Superior temporal gyrus (tissue), 1 donor: ENCODE measurements around the gene EBF3.

Source experiments
- DNase-seq: peaks from one replicate; pipeline ENCODE4 v3.0.0-alpha.2; 2016; ENCODE audit errors: extremely low spot score

EBF3 gene

DNA sequence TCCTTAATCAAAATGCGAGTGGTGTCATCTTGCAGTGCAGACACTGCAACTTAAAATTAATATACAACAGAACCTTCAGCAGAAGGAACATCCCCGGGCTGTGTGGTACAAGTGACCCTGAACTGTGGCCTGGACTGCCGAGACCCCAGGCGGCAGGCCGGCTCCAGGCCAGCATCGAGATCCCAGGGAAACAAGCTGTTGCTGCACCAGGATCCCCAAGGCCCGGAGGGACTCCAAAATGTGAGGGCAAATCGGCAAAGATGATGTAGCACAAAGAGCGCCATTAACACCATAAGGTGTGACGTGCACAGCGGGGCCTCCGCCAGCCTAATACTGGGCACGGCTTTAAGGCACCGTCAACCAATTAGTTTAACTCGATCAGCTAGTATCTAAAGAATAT, 73.9 kb downstream of the EBF3 start:
- no peak for DNase-seq

DNA sequence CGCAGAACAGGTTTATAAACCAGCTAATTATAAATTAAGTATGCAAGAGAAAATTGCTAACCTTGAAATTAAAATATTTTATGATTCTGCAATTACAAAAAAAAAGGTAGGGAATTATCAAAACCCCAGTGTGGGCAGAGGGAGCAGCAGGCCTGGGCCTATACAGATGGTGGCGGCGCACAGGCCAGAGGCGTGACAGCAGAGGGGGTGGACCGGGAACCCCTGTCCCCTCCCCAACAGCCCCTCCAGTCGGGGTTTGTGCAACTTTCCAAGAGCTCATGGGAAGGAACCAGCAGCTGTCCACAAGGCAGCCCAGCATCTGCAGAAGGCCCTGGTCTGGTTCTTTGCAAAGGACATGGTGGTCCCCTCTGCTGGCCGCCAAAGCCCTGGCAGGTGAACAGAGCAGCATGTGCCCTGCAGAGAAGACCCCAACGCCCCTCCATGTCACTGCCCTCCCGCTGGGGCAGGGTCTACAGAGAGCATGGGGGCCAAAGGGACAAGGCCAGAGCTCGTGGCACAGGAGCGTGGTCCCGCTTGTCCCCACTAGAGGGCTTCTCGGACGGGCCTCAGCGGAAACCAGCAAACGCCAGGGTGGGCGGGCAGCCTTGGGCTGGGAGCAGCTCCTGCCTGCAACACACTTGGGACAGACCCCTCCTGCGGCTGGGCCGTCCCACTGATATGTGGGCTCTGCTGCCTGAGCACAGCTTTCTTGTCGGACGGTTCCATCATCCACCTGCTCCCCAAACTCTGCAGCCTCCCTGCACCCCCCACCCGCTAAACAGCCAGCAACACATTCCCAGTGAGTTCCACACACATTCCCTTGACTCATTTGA, 75.1 kb downstream of the EBF3 start:
- DNase-seq, result no peak

DNA sequence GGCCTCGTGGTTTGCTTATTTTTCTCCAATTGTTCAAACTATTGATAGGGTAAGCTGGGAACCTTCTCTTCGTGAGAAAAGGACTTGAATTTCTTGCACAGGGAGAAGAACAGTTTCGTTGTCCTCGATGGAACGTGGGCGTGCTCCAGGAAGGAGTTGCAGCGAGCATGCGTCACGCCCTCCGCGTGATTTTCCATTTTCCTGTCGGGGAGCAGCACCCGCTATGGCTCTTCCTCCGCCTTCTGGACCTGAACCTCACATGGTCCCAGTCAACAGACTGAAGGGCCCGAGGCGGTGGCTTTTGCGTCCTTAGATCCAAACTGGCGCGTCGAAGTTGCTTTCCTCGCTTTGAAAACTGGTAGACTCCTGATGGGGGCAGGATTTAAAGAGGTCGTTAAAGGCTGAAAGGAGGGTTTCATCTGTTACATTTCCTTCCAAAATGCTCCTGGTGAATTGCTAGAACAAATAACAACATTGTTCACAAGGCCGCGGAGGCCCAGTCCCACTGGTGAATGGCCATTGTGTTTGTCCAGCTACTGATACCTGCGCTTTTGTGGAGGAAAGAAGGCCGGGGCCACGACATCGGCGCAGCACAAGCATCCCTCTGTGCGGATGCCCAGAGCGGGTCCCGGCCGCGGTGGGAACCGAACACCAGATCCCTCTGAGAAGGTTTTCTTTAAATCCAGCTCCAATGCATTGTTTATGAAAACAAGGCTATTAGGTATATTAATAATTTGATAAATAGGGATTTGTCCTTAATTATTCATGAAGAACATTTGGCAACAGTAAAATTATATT, 75.9 kb downstream of the EBF3 start:
- DNase-seq, result no peak

DNA sequence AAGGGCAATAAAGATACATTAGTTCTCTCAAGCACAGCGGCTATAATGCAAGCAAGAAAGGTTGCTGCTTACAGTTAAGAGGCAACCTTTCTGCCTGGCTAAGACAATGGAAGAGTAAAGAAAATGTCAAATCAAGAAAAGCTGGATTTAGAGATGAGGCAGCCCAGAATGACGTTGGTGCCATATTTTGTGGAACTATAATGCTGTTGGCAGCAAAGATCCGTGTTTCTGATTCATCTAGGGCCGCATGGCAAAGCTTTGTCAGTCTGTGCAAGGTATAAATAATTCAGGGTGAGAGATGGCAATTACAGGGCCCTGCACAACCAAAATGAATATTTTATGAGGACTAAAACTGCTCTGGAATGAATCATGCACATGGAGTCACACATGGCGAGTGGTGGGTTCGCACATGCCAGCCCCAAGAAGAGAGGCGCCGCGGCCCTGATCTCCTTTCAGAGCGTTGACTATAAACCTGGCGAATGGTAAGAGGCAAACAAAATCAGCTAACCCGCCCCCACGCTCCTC, 76.6 kb downstream of the EBF3 start:
- no peak for DNase-seq

DNA sequence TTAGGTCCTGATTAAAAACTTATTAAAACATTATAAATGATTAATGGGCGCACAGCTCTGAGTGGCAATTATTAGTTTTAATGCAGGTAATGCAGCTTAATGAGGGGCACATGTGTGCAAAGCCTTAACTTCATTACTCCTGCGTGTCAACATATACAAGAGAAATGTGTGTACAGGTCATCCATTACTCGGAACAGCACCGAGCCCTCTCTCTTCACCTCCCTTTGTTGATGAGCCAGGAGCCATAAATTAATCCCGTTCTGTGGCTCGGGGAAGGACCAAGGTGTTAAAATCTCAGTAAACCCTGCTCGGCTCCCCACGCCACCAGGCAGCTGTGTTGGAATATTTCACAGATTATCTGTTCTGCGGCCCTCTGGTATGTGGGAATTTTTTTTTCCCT, 77.8 kb downstream of the EBF3 start:
- DNase-seq, result no peak

DNA sequence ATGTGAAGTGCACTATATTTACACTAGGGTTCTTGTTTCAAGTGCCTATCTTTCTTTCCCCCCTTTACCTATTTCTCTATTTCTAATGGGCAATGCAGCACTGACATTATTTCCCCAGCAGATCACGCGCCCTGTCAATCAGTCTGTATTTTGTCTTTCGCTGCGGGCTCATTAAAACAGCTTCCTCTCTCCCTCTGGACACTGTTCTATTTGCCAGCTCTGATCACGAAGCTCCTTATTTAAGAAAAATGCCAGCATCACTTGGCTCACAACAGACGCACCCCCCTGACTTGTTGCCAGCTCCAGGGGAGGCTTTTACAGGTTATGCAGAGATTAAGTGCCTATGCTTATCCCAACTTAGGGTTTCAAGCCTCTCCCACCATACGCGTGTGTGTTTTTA, 78.5 kb downstream of the EBF3 start:
- DNase-seq, result no peak

DNA sequence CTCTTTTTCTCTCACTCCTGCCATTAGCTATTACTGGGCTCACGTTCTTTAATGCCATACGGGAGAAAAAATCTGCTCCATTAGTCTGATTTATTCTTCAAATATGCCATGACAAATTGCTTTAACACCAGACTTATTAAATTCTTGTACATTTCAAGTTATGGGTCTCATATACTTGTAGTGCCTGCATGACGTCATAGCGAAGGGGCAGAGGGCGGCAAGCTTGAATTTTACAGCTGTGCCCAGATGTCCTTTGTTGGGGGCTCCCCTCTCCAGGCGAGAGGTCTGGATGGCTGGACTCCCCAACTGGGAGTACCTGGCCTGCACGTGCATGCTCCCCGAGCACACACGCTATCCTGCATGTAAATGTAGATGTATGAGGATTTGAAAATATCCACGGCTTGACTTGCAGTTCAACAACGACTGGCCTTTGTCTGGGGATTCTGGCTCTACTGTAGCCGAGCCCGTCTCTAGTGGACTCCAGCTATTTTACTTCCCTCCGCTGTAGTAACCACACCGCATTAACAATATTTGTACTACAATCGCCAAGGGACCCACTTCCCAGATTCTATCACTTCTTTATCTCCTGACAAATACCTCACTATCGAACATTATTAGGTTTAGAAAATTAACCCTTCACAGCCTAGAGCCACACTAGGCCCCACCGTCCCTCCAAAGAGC, 79.5 kb downstream of the EBF3 start:
- no peak for DNase-seq

DNA sequence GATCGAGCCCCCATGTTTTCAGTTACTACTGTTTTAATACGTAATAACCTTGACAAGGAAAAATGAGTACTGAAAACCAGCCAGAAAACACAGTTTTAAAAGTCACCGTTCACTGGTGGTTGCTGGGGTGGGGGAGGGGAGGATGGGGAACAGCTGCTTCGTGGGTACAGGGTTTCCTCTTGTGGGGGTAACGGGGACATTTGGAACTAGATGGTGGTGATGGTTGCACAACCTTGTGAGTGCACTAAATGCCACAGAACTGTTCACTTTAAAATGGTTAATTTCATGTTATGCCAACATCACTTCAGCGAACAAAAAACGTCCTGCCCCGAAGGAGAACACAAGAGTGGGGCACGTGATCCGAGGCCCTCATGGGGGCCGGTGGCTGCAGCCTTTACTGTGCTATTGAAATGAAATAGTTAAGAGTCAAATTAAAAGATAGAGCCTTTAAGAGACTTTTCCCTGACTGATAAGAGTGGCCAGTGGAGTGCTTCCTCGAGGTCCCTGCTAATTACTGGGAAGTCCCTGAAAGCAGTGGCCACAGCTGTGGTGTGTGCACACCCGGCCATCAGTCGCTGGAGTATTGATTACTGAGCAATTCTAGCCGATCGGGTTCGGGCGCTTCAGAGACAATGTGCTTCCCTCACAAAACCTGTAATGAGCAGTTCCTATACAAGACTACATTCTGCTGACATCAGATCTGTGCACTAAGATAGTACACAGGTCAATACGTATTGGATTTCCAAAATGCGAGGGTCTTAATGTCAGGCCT, 80.3 kb downstream of the EBF3 start:
- DNase-seq, result no peak

DNA sequence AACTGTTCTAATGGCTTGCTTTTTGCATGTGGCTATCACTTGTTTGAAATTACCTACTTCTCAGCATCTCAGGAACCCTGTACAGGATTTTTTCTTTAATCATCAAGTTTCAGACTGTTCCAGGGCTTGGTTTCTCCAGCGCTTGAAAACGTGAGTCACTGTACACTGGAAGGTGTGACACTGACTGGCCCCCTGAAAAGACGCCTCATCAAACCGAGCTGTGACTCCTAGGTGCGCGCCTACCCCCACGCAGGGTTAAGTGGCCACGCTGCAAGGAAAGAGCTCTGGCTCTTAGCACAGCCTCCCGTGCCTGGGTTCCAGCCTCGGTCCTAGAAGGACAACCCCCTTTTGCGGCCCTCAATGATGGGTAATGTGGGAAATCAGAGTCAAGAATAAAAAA, 81.0 kb downstream of the EBF3 start:
- no peak for DNase-seq

DNA sequence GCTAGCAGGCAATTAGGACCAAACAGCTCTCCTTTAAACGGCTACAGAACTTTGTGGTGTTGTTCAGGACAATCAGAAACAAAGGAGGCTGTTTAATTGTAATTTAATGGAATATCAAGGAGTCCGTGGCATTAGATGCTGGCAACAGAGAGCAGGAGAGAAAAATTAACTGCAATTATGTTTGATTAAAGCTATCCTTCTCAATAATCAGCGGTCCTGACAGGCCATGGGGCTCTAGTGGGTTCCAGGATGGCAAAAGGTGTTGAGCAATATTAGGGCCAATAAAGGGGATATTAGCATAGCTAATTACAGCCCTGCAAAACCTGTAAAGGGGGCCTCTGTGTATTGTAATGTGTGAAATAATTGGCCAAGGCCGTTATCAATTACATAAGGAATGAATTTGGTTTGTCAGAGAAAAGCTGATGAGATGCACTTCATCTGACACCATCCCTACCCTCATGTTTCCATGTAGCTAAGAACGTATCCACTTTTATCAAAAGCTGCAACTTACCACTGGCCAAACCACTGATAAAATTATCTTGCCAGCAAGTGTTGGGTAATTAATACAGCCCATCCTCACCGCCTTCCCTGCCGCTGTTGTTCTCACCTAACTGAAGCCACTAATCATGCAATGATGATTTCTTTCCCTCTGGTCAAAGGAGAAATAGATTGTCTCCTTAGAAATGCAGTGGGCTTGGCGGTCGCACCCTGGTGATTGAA, 81.6 kb downstream of the EBF3 start:
- DNase-seq, result no peak

DNA sequence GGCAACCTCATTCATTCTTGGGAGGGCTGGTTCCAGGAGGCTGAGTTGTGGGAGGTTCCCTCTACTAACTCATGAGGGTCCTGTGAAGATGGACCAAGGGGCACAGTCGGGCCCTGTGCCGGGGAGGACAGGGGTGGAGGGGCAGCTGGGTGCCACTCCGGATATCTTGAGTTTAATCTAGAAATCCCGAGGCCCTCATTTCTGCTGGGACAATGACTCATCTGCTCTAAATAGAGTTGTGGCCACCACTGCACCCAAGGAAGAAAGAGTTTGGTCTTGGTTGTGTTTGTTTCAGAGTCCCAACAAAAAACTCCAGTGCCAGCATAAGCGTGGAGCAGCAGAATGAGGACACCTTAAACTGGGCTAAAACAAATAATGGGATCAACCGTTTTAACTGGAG, 82.4 kb downstream of the EBF3 start:
- no peak for DNase-seq

DNA sequence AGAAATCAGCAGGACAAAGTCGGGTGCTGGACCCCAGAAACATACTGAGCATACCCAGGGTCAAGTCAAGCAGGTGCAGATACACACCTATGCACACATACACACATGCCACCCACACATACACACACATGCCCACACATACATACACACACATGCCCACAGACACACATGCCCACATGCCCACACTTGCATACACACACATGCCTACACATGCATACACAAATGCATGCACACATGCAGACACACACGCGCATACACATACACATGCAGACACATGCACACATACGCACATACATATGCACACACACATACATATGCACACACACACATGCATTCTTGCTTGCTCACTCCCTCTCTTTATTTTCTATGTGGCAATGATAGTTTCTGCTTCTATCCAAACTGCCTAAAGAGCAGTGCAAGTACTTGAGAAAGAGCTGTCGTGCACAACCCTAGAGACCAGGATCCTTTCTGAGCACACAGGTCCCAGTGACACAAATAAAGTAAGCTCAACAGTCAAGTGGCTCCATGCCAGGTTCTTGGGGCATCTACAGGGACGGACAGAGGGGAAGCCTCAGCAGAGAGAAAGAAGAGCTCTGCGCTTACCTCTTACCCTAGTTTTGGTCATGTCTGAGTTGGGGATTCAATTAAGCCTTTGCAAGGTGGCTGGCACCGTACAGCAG, 83.7 kb downstream of the EBF3 start:
- no peak for DNase-seq

DNA sequence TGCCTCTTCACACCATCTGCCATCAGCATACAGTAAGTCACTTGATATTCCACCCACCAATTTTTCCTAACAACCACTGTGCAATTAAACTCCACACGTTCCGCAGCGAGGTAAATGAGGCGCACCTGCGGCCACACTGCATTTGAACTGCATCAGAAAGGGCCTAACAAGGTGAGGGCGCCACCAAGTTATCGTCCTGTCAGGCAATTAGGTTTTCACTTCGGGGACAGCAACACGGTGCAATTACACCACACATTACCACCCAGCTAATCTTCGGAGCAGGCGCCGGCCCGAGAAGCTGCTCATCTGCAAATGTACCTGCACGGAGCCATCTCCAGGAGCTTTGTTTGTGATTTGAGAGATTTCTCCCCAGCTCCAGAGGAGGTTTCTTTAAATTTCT, 84.4 kb downstream of the EBF3 start:
- DNase-seq, result no peak

DNA sequence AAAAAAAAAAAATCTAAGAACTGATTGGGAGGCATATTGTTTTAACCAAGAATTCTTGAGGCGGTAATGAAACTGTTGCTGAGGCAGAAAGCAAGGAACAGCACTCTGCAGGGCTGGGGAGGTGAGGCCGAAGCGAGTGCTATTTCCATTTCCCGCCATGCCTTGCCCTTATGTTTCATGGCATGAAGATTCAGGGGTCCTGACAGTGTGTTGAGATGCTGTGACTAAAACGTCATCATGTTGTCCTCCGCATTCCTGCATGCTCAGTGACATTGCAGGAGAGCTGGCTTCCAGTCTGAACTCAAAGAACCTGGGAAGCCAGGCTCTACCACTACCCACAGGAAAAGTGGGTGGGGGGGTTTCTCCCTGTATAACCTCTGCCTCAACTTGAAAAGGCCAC, 85.2 kb downstream of the EBF3 start:
- no peak for DNase-seq

DNA sequence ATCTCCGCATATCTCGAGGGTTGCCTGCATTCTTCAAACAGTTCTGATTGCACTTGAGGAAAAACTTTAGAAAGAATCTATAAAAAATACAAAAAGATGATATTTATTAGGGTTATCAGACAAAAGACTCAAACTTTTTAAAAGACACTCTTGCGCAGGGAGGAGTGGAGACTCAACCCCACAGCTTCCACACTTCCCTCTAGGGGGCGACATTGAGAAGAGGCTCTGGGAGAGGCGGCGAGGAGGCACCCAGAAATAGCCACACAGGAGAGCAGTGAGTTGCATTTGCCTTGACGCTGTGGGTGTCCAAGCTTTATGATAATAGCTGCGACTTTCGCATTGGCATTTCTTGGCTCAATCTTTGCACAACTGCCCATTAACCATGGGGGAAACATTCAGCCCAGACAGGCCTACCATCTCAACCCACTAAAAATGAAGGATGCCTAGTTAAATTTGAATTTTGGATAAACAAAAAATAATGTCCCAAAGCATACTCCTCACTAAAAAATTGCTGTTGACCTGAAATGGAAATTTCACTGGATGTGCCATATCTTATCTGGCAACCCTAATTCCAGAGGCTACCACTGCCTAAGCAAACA, 86.2 kb downstream of the EBF3 start:
- DNase-seq, result no peak

DNA sequence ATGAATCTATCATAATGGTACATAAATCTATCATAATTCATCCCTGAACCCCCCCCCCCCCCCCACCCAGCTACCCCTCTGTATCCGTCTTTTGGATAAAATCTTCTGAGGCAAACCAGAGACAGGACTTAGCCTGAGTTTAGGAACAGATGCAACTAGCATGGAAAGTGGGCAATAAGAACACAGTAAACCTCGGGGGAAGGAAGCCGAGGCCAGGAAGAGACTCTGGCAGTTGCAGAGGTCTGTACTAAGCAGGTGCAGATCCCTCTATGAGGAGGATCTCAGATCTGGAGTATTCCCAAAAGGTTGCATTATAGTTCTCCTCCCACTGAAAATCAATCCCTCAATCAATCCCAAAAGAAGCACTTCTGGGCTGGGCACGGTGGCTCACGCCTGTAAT, 87.2 kb downstream of the EBF3 start:
- no peak for DNase-seq

DNA sequence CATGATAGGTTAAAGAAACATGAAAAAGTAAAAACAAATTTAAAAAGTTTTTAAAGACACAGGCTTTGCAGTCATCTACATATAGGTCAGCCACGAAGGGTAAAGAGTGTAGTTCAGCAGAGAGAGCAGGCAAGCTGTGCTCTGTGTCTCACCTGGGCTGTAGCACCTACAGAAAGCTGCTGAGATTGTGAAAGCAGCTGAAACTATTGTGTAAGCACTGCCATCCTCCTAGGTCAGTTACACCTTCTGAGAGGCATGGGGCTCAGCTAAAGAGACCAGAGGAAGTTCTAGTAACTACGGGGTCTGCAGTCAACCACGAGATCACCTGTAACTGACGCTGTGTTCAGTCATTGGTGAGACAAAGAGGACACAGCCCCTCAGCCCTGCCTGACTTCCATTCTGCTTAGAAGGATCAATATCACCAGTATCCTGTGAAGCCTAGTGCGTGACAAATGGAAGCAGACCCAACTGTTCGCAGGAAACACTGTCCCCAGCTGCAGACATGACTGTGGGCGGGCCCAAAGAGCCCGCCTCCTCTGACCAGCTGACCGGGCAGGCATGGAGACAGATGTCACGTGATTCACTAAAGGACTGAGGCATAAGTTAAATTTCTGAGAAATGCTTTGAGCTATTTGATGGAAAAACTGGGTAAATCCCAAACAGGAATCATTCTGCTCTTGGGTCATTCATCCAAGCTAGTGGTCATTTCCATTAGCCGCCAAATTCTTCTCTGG, 87.9 kb downstream of the EBF3 start:
- DNase-seq, result no peak

DNA sequence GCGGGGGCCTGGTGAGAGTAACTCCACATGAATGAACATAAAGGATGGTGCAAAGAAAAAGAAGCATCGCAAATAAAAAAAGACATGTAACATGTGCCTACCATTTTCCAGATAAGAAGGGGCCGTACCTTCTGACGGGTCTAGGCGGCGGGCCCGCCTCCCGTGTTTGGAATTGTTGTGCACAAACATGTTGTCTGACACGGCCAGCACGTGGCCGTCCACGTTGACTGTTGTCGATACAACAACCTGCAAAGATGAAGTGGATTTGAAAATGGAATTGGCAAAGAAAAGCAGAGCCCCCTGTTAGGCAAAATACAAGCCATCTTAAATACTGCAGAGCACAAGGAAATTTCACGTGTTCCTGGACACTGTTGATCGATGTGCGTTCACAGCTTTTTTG, 90.7 kb downstream of the EBF3 start:
- DNase-seq, result no peak

DNA sequence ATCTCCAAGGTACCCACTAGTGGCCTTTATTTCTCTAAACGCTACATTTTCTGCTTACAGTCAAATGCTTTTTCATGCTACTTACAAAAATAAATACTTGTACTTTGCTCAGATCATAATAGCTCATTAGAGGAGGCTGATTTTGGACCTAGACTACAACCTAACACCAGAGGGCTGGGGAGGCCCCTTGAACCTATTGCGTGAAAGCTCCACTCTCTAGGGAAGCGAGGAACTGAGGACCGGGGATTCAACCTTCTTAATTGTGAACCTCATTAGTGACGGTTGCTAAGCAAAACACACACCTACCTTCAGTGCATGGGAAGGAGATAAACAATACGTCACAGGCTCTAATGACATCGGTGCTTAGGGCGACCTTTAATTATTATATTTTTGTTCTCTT, 92.1 kb downstream of the EBF3 start:
- no peak for DNase-seq
